Measurements from ENCODE around the gene AQP12A.

- TF ChIP-seq TCF12 (IDR thresholded peaks at IDR 0.05; ENCODE audit: low read depth, low read length) (no peak), EZH2 (IDR thresholded peaks at IDR 0.05; ENCODE audit: borderline replicate concordance, control insufficient read depth, low read depth, low read length) (no peak), E2F4 (IDR thresholded peaks at IDR 0.05; ENCODE audit: low read depth, low read length) (no peak), CTCF (IDR thresholded peaks at IDR 0.05 in 2 of 3, conservative IDR thresholded peaks at IDR 0.05 in 1 of 3; ENCODE audit: control insufficient read depth in 2 of 3, extremely low read depth in 1 of 3, insufficient read depth in 1 of 3, low read depth in 3 of 3, low read length in 3 of 3) (no peak), POLR2A (IDR thresholded peaks at IDR 0.05; ENCODE audit: low read depth, low read length) (no peak), SREBF2 (IDR thresholded peaks at IDR 0.05; ENCODE audit: low read length) (no peak), PAX8 (IDR thresholded peaks at IDR 0.05) (no peak), TCF7 (IDR thresholded peaks at IDR 0.05; ENCODE audit: borderline replicate concordance) (no peak), HDAC2 (IDR thresholded peaks at IDR 0.05) (no peak), EP300 (IDR thresholded peaks at IDR 0.05; ENCODE audit: borderline replicate concordance in 1 of 2, control insufficient read depth in 1 of 2, low read depth in 2 of 2, low read length in 2 of 2) (no peak), ZZZ3 (IDR thresholded peaks at IDR 0.05; ENCODE audit: control insufficient read depth, insufficient read length, low read depth) (no peak), FOS (IDR thresholded peaks at IDR 0.05; ENCODE audit: borderline replicate concordance, extremely low read depth, insufficient read length) (no peak)
- TF ChIP-seq, protein P1, sequence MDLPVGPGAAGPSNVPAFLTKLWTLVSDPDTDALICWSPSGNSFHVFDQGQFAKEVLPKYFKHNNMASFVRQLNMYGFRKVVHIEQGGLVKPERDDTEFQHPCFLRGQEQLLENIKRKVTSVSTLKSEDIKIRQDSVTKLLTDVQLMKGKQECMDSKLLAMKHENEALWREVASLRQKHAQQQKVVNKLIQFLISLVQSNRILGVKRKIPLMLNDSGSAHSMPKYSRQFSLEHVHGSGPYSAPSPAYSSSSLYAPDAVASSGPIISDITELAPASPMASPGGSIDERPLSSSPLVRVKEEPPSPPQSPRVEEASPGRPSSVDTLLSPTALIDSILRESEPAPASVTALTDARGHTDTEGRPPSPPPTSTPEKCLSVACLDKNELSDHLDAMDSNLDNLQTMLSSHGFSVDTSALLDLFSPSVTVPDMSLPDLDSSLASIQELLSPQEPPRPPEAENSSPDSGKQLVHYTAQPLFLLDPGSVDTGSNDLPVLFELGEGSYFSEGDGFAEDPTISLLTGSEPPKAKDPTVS (IDR thresholded peaks at IDR 0.05; ENCODE audit: low read depth, low read length): no peak
- TF ChIP-seq, protein P2, sequence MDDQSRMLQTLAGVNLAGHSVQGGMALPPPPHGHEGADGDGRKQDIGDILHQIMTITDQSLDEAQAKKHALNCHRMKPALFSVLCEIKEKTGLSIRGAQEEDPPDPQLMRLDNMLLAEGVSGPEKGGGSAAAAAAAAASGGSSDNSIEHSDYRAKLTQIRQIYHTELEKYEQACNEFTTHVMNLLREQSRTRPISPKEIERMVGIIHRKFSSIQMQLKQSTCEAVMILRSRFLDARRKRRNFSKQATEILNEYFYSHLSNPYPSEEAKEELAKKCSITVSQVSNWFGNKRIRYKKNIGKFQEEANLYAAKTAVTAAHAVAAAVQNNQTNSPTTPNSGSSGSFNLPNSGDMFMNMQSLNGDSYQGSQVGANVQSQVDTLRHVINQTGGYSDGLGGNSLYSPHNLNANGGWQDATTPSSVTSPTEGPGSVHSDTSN (IDR thresholded peaks at IDR 0.05; ENCODE audit: insufficient replicate concordance, low read depth, low read length): no peak
These were observed 48.1 kb downstream of the AQP12A start for GRCh38 chr2:240739797-240740196.
